GM19099 (cell line): ENCODE data around the gene NPNT.

Experiments
- POLR2A ChIP-seq: IDR thresholded peaks from 3 replicates; pipeline ENCODE4 v1.6.1; 2011; ENCODE audit warnings: low read depth; ENCODE audit not compliant: insufficient read length; ENCODE audit errors: extremely low read depth

Gene NPNT

GRCh38 chr4:105900541-105900940 lies 5.3 kb downstream of the NPNT start:
- TF ChIP-seq POLR2A, result no peak

- no peak for TF ChIP-seq POLR2A
These were observed 7.4 kb downstream of the NPNT start for GRCh38 chr4:105902550-105903262.

GRCh38 chr4:105909787-105910281 lies 14.6 kb downstream of the NPNT start:
- TF ChIP-seq POLR2A, result no peak

GRCh38 chr4:105911426-105911825 lies 16.2 kb downstream of the NPNT start:
- no peak for TF ChIP-seq POLR2A

GRCh38 chr4:105912633-105913032 lies 17.4 kb downstream of the NPNT start:
- no peak for TF ChIP-seq POLR2A

- TF ChIP-seq POLR2A, result no peak
These were observed 22.0 kb downstream of the NPNT start for GRCh38 chr4:105917171-105917685.

- no peak for TF ChIP-seq POLR2A
These were observed 26.0 kb downstream of the NPNT start for GRCh38 chr4:105921301-105921700.

- no peak for TF ChIP-seq POLR2A
These were observed 28.4 kb downstream of the NPNT start for GRCh38 chr4:105923497-105924238.

- no peak for TF ChIP-seq POLR2A
These were observed 29.1 kb downstream of the NPNT start for GRCh38 chr4:105924341-105924740.

GRCh38 chr4:105930698-105931097 lies 35.4 kb downstream of the NPNT start:
- no peak for TF ChIP-seq POLR2A

- TF ChIP-seq POLR2A, result no peak
These were observed 37.8 kb downstream of the NPNT start for GRCh38 chr4:105933083-105933482.

- no peak for TF ChIP-seq POLR2A
These were observed 39.1 kb downstream of the NPNT start for GRCh38 chr4:105934386-105934785.

GRCh38 chr4:105936901-105937300 lies 41.6 kb downstream of the NPNT start:
- TF ChIP-seq POLR2A, result no peak

GRCh38 chr4:105937759-105938158 lies 42.5 kb downstream of the NPNT start:
- TF ChIP-seq POLR2A, result no peak

GRCh38 chr4:105943234-105943633 lies 48.0 kb downstream of the NPNT start:
- TF ChIP-seq POLR2A, result no peak

- TF ChIP-seq POLR2A, result no peak
These were observed 49.3 kb downstream of the NPNT start for GRCh38 chr4:105944540-105944939.
